Measurements from ENCODE around the gene EPHB4. TPM values are rescaled to one million over a fixed set of nuclear protein-coding genes. Genes with fewer than 3 reads are reported as not detected.

EPHB4 gene
- total and polyA plus RNA-seq, 2 of the 8 experiments (the other 6 are each of a cell fraction or from before 2014, with no cell fraction given): 85.0 to 113 TPM

- TF ChIP-seq, protein P1, sequence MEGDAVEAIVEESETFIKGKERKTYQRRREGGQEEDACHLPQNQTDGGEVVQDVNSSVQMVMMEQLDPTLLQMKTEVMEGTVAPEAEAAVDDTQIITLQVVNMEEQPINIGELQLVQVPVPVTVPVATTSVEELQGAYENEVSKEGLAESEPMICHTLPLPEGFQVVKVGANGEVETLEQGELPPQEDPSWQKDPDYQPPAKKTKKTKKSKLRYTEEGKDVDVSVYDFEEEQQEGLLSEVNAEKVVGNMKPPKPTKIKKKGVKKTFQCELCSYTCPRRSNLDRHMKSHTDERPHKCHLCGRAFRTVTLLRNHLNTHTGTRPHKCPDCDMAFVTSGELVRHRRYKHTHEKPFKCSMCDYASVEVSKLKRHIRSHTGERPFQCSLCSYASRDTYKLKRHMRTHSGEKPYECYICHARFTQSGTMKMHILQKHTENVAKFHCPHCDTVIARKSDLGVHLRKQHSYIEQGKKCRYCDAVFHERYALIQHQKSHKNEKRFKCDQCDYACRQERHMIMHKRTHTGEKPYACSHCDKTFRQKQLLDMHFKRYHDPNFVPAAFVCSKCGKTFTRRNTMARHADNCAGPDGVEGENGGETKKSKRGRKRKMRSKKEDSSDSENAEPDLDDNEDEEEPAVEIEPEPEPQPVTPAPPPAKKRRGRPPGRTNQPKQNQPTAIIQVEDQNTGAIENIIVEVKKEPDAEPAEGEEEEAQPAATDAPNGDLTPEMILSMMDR (IDR thresholded peaks at IDR 0.05; ENCODE audit: control extremely low read depth in 1 of 3, insufficient read depth in 1 of 3, low read depth in 1 of 3, low read length in 3 of 3): no peak
- no peak for TF ChIP-seq RFX5 (IDR thresholded peaks at IDR 0.05; ENCODE audit: borderline replicate concordance, low read depth, low read length)
- no peak for TF ChIP-seq TAF7 (optimal IDR thresholded peaks at IDR 0.05; ENCODE audit: borderline replicate concordance, low read depth, low read length)
- TF ChIP-seq POLR2A (IDR thresholded peaks at IDR 0.05; ENCODE audit: control extremely low read depth in 1 of 2, low read depth in 2 of 2, low read length in 2 of 2): no peak; a peak in 1 of 3 replicates
- 0 out of 2 replicates have a peak, but pooled peaks have one; percentile 27 for TF ChIP-seq CHD2 (IDR thresholded peaks at IDR 0.05; ENCODE audit: low read length)
- peak; percentile 81 for TF ChIP-seq CREB1 (IDR thresholded peaks at IDR 0.05)
- TF ChIP-seq SP4 (IDR thresholded peaks at IDR 0.05; ENCODE audit: low read length): peak; percentile 70; the same call in 1 of the 2 replicates
- TF ChIP-seq HDAC6 (IDR thresholded peaks at IDR 0.05; ENCODE audit: low read depth, low read length): no peak
- no peak; the same call in 1 of the 2 replicates for TF ChIP-seq BRCA1 (IDR thresholded peaks at IDR 0.05; ENCODE audit: low read depth, low read length)
- TF ChIP-seq MAX (IDR thresholded peaks at IDR 0.05): peak; percentile 96
- TF ChIP-seq KDM5A (IDR thresholded peaks at IDR 0.05; ENCODE audit: low read length): no peak
- peak; percentile 51; the same call in 1 of the 2 replicates for TF ChIP-seq SIX5 (IDR thresholded peaks at IDR 0.05; ENCODE audit: low read depth, low read length)
- TF ChIP-seq GABPA (IDR thresholded peaks at IDR 0.05; ENCODE audit: borderline replicate concordance, insufficient read depth, low read length): no peak
- no peak for TF ChIP-seq NRF1 (IDR thresholded peaks at IDR 0.05; ENCODE audit: low read depth, low read length)
- TF ChIP-seq KDM1A (IDR thresholded peaks at IDR 0.05; ENCODE audit: borderline replicate concordance, low read length): peak; percentile 28; the same call in 1 of the 2 replicates
- no peak for TF ChIP-seq EP300 (IDR thresholded peaks at IDR 0.05; ENCODE audit: borderline replicate concordance in 1 of 2, low read depth in 2 of 2, low read length in 2 of 2)
- no peak for TF ChIP-seq POU5F1 (IDR thresholded peaks at IDR 0.05; ENCODE audit: low read depth, low read length)
- TF ChIP-seq SP1 (IDR thresholded peaks at IDR 0.05; ENCODE audit: low read depth, low read length): 0 out of 2 replicates have a peak, but pooled peaks have one; percentile 56
- TF ChIP-seq RNF2 (IDR thresholded peaks at IDR 0.05; ENCODE audit: borderline replicate concordance, low read depth, low read length, missing control alignments, poor library complexity, severe bottlenecking): no peak
- peak; percentile 79 for TF ChIP-seq TBP (IDR thresholded peaks at IDR 0.05; ENCODE audit: low read depth, low read length)
- TF ChIP-seq GTF2F1 (IDR thresholded peaks at IDR 0.05; ENCODE audit: borderline replicate concordance, low read depth, low read length): no peak
Measured at GRCh38 chr7:100837099-100837836, 9.9 kb upstream of the EPHB4 start (continued).

Measured in H1 (cell line).